H1 (cell line): ENCODE results near the gene PPFIA4. TPM values are rescaled to one million over a fixed set of nuclear protein-coding genes. Genes with fewer than 3 reads are reported as not detected.

Source experiments
- CTCF ChIA-PET: fragments of 300-600 bp; sonication (Branson Sonifier 250); formaldehyde crosslinking; loops from one replicate; lab custom pipeline; 2021; ENCODE audit not compliant: partially characterized antibody; lab: Charles Lee
- POLR2A ChIA-PET: fragments of 300-600 bp; sonication (Branson Sonifier 250); formaldehyde crosslinking; loops from one replicate; lab custom pipeline; 2021; ENCODE audit warnings: inconsistent platforms; ENCODE audit not compliant: partially characterized antibody; lab: Charles Lee
- DNase-seq, 2 experiments: peaks; one replicate each; pipeline versions ENCODE4 v3.0.0 to v3.0.0-alpha.2; 2010 to 2022; ENCODE audit warnings: low spot score in 2 of 2, low read depth in 1 of 2, mixed read lengths in 1 of 2
- FAIRE-seq: peaks from 2 replicates; lab custom pipeline; 2011; peaks lifted over from hg19 to GRCh38; lab: Jason Lieb, UNC
- H2AFZ ChIP-seq: 2 replicates; pipeline ENCODE4 v1.8.1; 2012; ENCODE audit warnings: low read length, inconsistent platforms
- H2AK5ac ChIP-seq: 2 replicates; pipeline ENCODE4 v1.6.1; 2013; ENCODE audit warnings: low read depth, low read length
- H2BK120ac ChIP-seq: replicated peaks from 2 replicates; pipeline ENCODE3; 2013; ENCODE audit warnings: low read depth, low read length, inconsistent platforms
- H2BK12ac ChIP-seq: 2 replicates; pipeline ENCODE4 v1.6.1; 2013; ENCODE audit warnings: low read depth, low read length
- H2BK15ac ChIP-seq: 2 replicates; pipeline ENCODE4 v1.6.1; 2013; ENCODE audit warnings: low read length
- H2BK20ac ChIP-seq: 2 replicates; pipeline ENCODE4 v1.6.1; 2013; ENCODE audit warnings: low read length
- H2BK5ac ChIP-seq: 2 replicates; pipeline ENCODE4 v1.6.1; 2013; ENCODE audit warnings: low read depth, low read length
- H3K14ac ChIP-seq: 2 replicates; pipeline ENCODE4 v1.6.1; 2013; ENCODE audit warnings: inconsistent platforms; ENCODE audit not compliant: insufficient read length
- H3K18ac ChIP-seq: 2 replicates; pipeline ENCODE4 v1.6.1; 2013; ENCODE audit warnings: low read length; ENCODE audit errors: extremely low read depth
- H3K23ac ChIP-seq: 2 replicates; pipeline ENCODE4 v1.6.1; 2013; ENCODE audit warnings: inconsistent platforms; ENCODE audit not compliant: insufficient read length
- H3K23me2 ChIP-seq: 2 replicates; pipeline ENCODE4 v1.6.1; 2013; ENCODE audit warnings: low read depth, low read length
- H3K27ac ChIP-seq: 2 replicates; pipeline ENCODE4 v1.6.1; 2011; ENCODE audit warnings: low read depth, low read length, inconsistent platforms
- H3K27me3 ChIP-seq, 4 experiments: replicated peaks in 1 of 4; 1 replicate in 1 of 4; 2 replicates in 3 of 4; pipeline versions ENCODE4 v1.6.1 to v1.8.1; 2011 to 2013; ENCODE audit warnings: low read length in 3 of 4, mild to moderate bottlenecking in 3 of 4, inconsistent platforms in 2 of 4, mixed read lengths in 2 of 4, moderate library complexity in 1 of 4; ENCODE audit not compliant: control insufficient read depth in 3 of 4, insufficient read depth in 3 of 4; ENCODE audit errors: extremely low read depth in 1 of 4
- H3K36me3 ChIP-seq, 4 experiments: 2 replicates each; pipeline versions ENCODE4 v1.6.1 to v1.8.1; 2011 to 2013; ENCODE audit warnings: mild to moderate bottlenecking in 4 of 4, low read length in 3 of 4, moderate library complexity in 2 of 4, control low read depth in 1 of 4, inconsistent platforms in 1 of 4; ENCODE audit not compliant: insufficient read depth in 4 of 4, control insufficient read depth in 2 of 4
- H3K4ac ChIP-seq: replicated peaks from 2 replicates; pipeline ENCODE3; 2013; ENCODE audit warnings: low read length, low read depth, mixed read lengths, inconsistent platforms; ENCODE audit not compliant: insufficient read length
- H3K4me1 ChIP-seq, 4 experiments: replicated peaks in 1 of 4; 1 replicate in 1 of 4; 2 replicates in 3 of 4; pipeline versions ENCODE4 v1.6.1 to v1.8.1; 2011 to 2013; ENCODE audit warnings: low read length in 3 of 4, inconsistent platforms in 2 of 4, mixed read lengths in 1 of 4; ENCODE audit not compliant: insufficient read depth in 4 of 4, control insufficient read depth in 3 of 4
- H3K4me2 ChIP-seq, 2 experiments: 2 replicates each; pipeline versions ENCODE4 v1.6.1 to v1.8.1; 2011 to 2013; ENCODE audit warnings: low read depth in 2 of 2, low read length in 2 of 2, control low read depth in 1 of 2, inconsistent platforms in 1 of 2, mild to moderate bottlenecking in 1 of 2; ENCODE audit not compliant: insufficient read depth in 1 of 2
- H3K4me3 ChIP-seq, 4 experiments: fragments of 200-600, 300-600 bp in 1 of 4; sonication (generic), shearing (Covaris generic), sonication (Bioruptor Twin) in 1 of 4; 2 replicates each; pipeline versions ENCODE4 v1.5.1 to v1.8.1; 2011 to 2016; ENCODE audit warnings: low read length in 4 of 4, low read depth in 3 of 4, control low read depth in 2 of 4, inconsistent platforms in 2 of 4, mild to moderate bottlenecking in 2 of 4, mixed read lengths in 1 of 4, moderate library complexity in 1 of 4; ENCODE audit not compliant: insufficient read depth in 2 of 4; ENCODE audit errors: extremely low read depth in 1 of 4
- H3K56ac ChIP-seq: replicated peaks from 2 replicates; pipeline ENCODE3; 2013; ENCODE audit warnings: low read depth, mild to moderate bottlenecking, mixed read lengths, low read length, inconsistent platforms; ENCODE audit not compliant: insufficient read length
- H3K79me1 ChIP-seq: 2 replicates; pipeline ENCODE4 v1.6.1; 2013; ENCODE audit warnings: low read depth, low read length, control low read depth
- H3K79me2 ChIP-seq, 2 experiments: 2 replicates each; pipeline versions ENCODE4 v1.6.1 to v1.8.1; 2012 to 2013; ENCODE audit warnings: low read length in 2 of 2, mild to moderate bottlenecking in 2 of 2, inconsistent platforms in 1 of 2; ENCODE audit not compliant: insufficient read depth in 2 of 2, control insufficient read depth in 1 of 2
- H3K9ac ChIP-seq, 4 experiments: replicated peaks in 1 of 4; 1 replicate in 1 of 4; 2 replicates in 3 of 4; pipeline versions ENCODE4 v1.6.1 to v1.8.1; 2011 to 2013; ENCODE audit warnings: low read depth in 3 of 4, low read length in 3 of 4, control low read depth in 2 of 4, mild to moderate bottlenecking in 2 of 4, moderate library complexity in 2 of 4, inconsistent platforms in 1 of 4; ENCODE audit errors: extremely low read depth in 1 of 4
- H3K9me3 ChIP-seq, 2 experiments: 2 replicates each; pipeline versions ENCODE4 v1.6.1 to v1.8.1; 2012 to 2013; ENCODE audit warnings: mild to moderate bottlenecking in 2 of 2, moderate library complexity in 2 of 2, control low read depth in 1 of 2, inconsistent platforms in 1 of 2, low read depth in 1 of 2, low read length in 1 of 2, mixed read lengths in 1 of 2; ENCODE audit not compliant: insufficient read depth in 2 of 2
- H4K20me1 ChIP-seq, 2 experiments: replicated peaks in 1 of 2; 2 replicates each; pipeline versions ENCODE3 to v1.8.1; 2011 to 2013; ENCODE audit warnings: inconsistent platforms in 2 of 2, low read length in 2 of 2, mild to moderate bottlenecking in 1 of 2; ENCODE audit not compliant: insufficient read depth in 2 of 2, control insufficient read depth in 1 of 2
- H4K5ac ChIP-seq: 2 replicates; pipeline ENCODE4 v1.6.1; 2013; ENCODE audit warnings: low read length, low read depth, mixed read lengths, inconsistent platforms; ENCODE audit not compliant: insufficient read length
- H4K8ac ChIP-seq: 2 replicates; pipeline ENCODE4 v1.8.0; 2013; ENCODE audit warnings: mild to moderate bottlenecking, moderate library complexity, low read length, inconsistent platforms; ENCODE audit not compliant: insufficient read depth; ENCODE audit errors: extremely low read depth
- H4K91ac ChIP-seq: replicated peaks from 2 replicates; pipeline ENCODE3; 2013; ENCODE audit warnings: low read length, mixed read lengths, inconsistent platforms; ENCODE audit not compliant: insufficient read length
- BCL11A ChIP-seq, 2 experiments: IDR thresholded peaks; one replicate each; pipeline ENCODE4 v1.6.1; 2011; ENCODE audit warnings: low read depth in 2 of 2, low read length in 2 of 2, mild to moderate bottlenecking in 2 of 2
- CBX5 ChIP-seq: fragments of 300-800, 300-1000 bp; sonication (generic); IDR thresholded peaks from 2 replicates; pipeline ENCODE4 v1.7.1; 2016; ENCODE audit warnings: antibody characterized with exemption, low read length, low read depth
- CHD2 ChIP-seq: IDR thresholded peaks from 2 replicates; pipeline ENCODE4 v1.6.1; 2012; ENCODE audit warnings: low read length, improper control_type of control experiment
- CTBP2 ChIP-seq: IDR thresholded peaks from 2 replicates; pipeline ENCODE4 v1.7.0; 2011; ENCODE audit warnings: borderline replicate concordance, mild to moderate bottlenecking, moderate library complexity, mixed read lengths, low read length; ENCODE audit not compliant: insufficient read depth, insufficient read length
- HDAC2 ChIP-seq, 2 experiments: fragments of 300-600 bp in 1 of 2; sonication (generic) in 1 of 2; IDR thresholded peaks; 2 replicates each; pipeline ENCODE4 v1.6.1; 2011 to 2012; ENCODE audit warnings: low read depth in 2 of 2, low read length in 2 of 2, mild to moderate bottlenecking in 2 of 2, moderate library complexity in 2 of 2, borderline replicate concordance in 1 of 2, inconsistent platforms in 1 of 2
- HDAC6 ChIP-seq: IDR thresholded peaks from one replicate; pipeline ENCODE4 v1.7.1; 2012; ENCODE audit warnings: low read depth, mild to moderate bottlenecking, inconsistent platforms, low read length, moderate library complexity
- MAFK ChIP-seq: IDR thresholded peaks from 2 replicates; pipeline ENCODE4 v1.6.1; 2012; ENCODE audit warnings: low read depth, mild to moderate bottlenecking, improper control_type of control experiment, low read length
- SAP30 ChIP-seq: fragments of 300-600 bp; sonication (generic); IDR thresholded peaks from 2 replicates; pipeline ENCODE4 v1.7.1; 2012; ENCODE audit warnings: low read length, moderate library complexity, mild to moderate bottlenecking, inconsistent platforms; ENCODE audit not compliant: insufficient read depth, insufficient replicate concordance
- SIRT6 ChIP-seq: IDR thresholded peaks from one replicate; pipeline ENCODE4 v1.7.1; 2012; ENCODE audit warnings: low read length, inconsistent platforms
- SP1 ChIP-seq: IDR thresholded peaks from 2 replicates; pipeline ENCODE4 v1.6.1; 2011; ENCODE audit warnings: low read depth, low read length
- SP4 ChIP-seq: IDR thresholded peaks from 2 replicates; pipeline ENCODE4 v1.6.1; 2012; ENCODE audit warnings: low read length, inconsistent platforms
- USF2 ChIP-seq: IDR thresholded peaks from 2 replicates; pipeline ENCODE4 v1.6.1; 2011; ENCODE audit warnings: low read length, improper control_type of control experiment
- WGBS, 2 experiments: shearing (Covaris generic) in 1 of 2; methylation state at CpG; one replicate each; pipeline versions ENCODE4 v1.1.6 to v1.1.7; 2013 to 2015; ENCODE audit warnings: low lambda C conversion rate in 2 of 2, mixed read lengths in 2 of 2, inconsistent platforms in 1 of 2, low coverage in 1 of 2, missing lambda C conversion rate in 1 of 2; ENCODE audit not compliant: insufficient replicate concordance in 2 of 2, insufficient coverage in 1 of 2, insufficient read length in 1 of 2; ENCODE audit errors: extremely low coverage in 1 of 2, missing lambda C conversion rate in 1 of 2; 5-methylcytosine and 5-hydroxymethylcytosine counted together
- polyA plus RNA-seq, 7 experiments: library from polyadenylated mRNA; depleted of rRNA in 3 of 7; stranded (reverse) in 5 of 7; unstranded in 2 of 7; fragments of >200 nt in 5 of 7; fragments of 200-250 nt in 2 of 7; gene quantifications; 1 replicate in 5 of 7; 2 replicates in 1 of 7; 4 replicates in 1 of 7; pipeline versions ENCODE4 v1.2.1 to v1.2.3, GENCODE V29; 2011 to 2013; ENCODE audit warnings: missing spikeins in 2 of 7, mixed read lengths in 2 of 7
- total RNA-seq: library from RNA; stranded (reverse); fragmentation: NEBNext Ultra II Directional; extraction: Animal tissue kit (Norgen Biotek cat#: 25700); gene quantifications from 2 replicates; pipeline ENCODE4 v1.2.1, GENCODE V29; 2021

Gene PPFIA4
- total and polyA plus RNA-seq, 2 of the 8 experiments (the other 6 are each of a cell fraction or from before 2014, with no cell fraction given): 9.0 to 9.9 TPM

- Histone ChIP-seq H3K79me2 (no peaks in the 10 kb centered on the region), H3K36me3 (no peaks in the 10 kb centered on the region; a peak in 2 of 8 replicates), H3K14ac (no peak overlapping the region), H2BK20ac (no peak overlapping the region), H2BK12ac (no peak overlapping the region), H3K79me1 (0 out of 2 replicates have a peak, but pooled peaks cover 4% of the 10 kb centered on the region), H3K4me1 (peaks cover under 1 to 14% (median 7%) of the 10 kb centered on the region in 4 experiments), H3K27me3 (no peaks in the 10 kb centered on the region), H2AFZ (no peak overlapping the region), H3K9ac (no peak overlapping the region), H4K5ac (no peak overlapping the region), H3K23me2 (no peaks in the 10 kb centered on the region), H3K27ac (no peak overlapping the region), H2BK5ac (no peak overlapping the region), H3K9me3 (no peaks in the 10 kb centered on the region), H3K18ac (no peak overlapping the region), H3K56ac (no peak overlapping the region), H4K91ac (no peak overlapping the region), H3K23ac (no peak overlapping the region), H4K20me1 (no peaks in the 10 kb centered on the region), H3K4me3 (no peak overlapping the region), H3K4me2 (no peak overlapping the region), H2BK15ac (no peak overlapping the region), H4K8ac (no peak overlapping the region), H2AK5ac (no peak overlapping the region), H3K4ac (no peak overlapping the region), H2BK120ac (no peak overlapping the region)
- ChIA-PET POLR2A (interaction anchor here (1.1 kb wide), 1 partner anchor 19 kb away, joined by 3 read pairs; no protein-coding TSS in a partner anchor), CTCF (interaction anchor here (1.1 to 49.7 kb wide), 8 partner anchors 2 to 225 kb away, joined by 3 to 1089 read pairs (median 210); partner anchors contain the start of genes ADORA1, MYBPH and PPFIA4)
- 89% methylated on average over 7 of the region's 7 CpGs; no CpG with 5 or more reads in 1 of the 2 experiments for WGBS, 2 experiments
- no peak for FAIRE-seq
- no peak for DNase-seq
- TF ChIP-seq CBX5 (no peak), MAFK (no peak), SIRT6 (no peak), SAP30 (no peak), CHD2 (no peak), HDAC6 (no peak), BCL11A (IDR thresholded peaks at IDR 0.05; ENCODE audit: low read depth in 2 of 2, low read length in 2 of 2) (no peak), SP1 (no peak), CTBP2 (no peak), SP4 (no peak), HDAC2 (IDR thresholded peaks at IDR 0.05; ENCODE audit: borderline replicate concordance in 1 of 2, low read depth in 2 of 2, low read length in 2 of 2) (no peak), USF2 (no peak)
Measured at GRCh38 chr1:203044546-203045250, 18.4 kb downstream of the PPFIA4 start.
